RWPE1 (cell line): ENCODE measurements around the gene C10orf105.

Experiments used
- CTCF ChIA-PET: fragments of 350-600 bp; sonication (Branson Sonifier 250); formaldehyde crosslinking; extraction: SDS; loops from one replicate; lab custom pipeline; 2021; lab: Yijun Ruan, JAX
- POLR2A ChIA-PET: fragments of 400-600 bp; formaldehyde crosslinking; extraction: SDS; loops from one replicate; lab custom pipeline; 2020; ENCODE audit warnings: antibody characterized with exemption; ENCODE audit not compliant: low non-redundant PET; lab: Yijun Ruan, JAX
- DNase-seq: peaks from one replicate; pipeline ENCODE4 v3.0.0; 2012; ENCODE audit warnings: low spot score
- H3K27ac ChIP-seq: fragments of 450-650 bp; 2 replicates; pipeline ENCODE4 v1.5.1; 2017
- TF ChIP-seq, protein P1 (sequence below): fragments of 450-650 bp; conservative IDR thresholded peaks from 2 replicates; pipeline ENCODE4 v1.5.1; 2017; ENCODE audit warnings: low read depth, mild to moderate bottlenecking

Gene C10orf105

GRCh38 chr10:71683301-71683700 lies 36.3 kb downstream of the C10orf105 start:
- no peak overlapping the region for H3K27ac ChIP-seq
- CTCF ChIA-PET = interaction anchor here (0.6 to 0.8 kb wide), 2 partner anchors 52 to 91 kb away, joined by 3 read pairs; no protein-coding TSS in a partner anchor
- TF ChIP-seq, protein P1, sequence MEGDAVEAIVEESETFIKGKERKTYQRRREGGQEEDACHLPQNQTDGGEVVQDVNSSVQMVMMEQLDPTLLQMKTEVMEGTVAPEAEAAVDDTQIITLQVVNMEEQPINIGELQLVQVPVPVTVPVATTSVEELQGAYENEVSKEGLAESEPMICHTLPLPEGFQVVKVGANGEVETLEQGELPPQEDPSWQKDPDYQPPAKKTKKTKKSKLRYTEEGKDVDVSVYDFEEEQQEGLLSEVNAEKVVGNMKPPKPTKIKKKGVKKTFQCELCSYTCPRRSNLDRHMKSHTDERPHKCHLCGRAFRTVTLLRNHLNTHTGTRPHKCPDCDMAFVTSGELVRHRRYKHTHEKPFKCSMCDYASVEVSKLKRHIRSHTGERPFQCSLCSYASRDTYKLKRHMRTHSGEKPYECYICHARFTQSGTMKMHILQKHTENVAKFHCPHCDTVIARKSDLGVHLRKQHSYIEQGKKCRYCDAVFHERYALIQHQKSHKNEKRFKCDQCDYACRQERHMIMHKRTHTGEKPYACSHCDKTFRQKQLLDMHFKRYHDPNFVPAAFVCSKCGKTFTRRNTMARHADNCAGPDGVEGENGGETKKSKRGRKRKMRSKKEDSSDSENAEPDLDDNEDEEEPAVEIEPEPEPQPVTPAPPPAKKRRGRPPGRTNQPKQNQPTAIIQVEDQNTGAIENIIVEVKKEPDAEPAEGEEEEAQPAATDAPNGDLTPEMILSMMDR = no peak
- POLR2A ChIA-PET = no interaction called here
- DNase-seq = no peak

- ChIA-PET POLR2A (no interaction called here), CTCF (no interaction called here)
- no peak for DNase-seq
- no peak overlapping the region for H3K27ac ChIP-seq
- TF ChIP-seq, protein P1 = no peak
These were observed 37.6 kb downstream of the C10orf105 start for GRCh38 chr10:71681977-71682376.

DNA sequence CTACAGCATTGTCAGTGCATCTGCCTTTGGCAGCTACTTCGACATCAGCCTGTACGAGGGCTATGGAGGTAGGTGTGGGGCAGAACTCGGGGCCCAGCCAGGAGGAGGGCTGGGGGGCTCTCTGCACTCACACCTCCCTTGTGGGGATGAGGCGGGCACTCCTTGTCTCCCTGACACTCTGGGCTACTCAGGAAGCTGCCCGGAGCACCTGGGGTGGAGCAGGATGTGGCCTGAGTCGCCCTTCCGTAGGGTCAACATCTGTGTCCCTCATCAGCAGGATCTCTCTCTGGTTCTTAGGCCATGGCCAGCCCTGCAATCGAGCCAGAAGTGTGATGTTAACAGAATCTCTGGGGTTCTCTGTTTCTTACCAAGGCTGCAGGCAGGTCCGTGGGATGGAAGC lies 40.2 kb downstream of the C10orf105 start:
- TF ChIP-seq, protein P1 = no peak
- CTCF ChIA-PET = interaction anchor here (0.8 to 1.8 kb wide), 3 partner anchors 18 to 57 kb away, joined by 3 to 12 read pairs (median 6); no protein-coding TSS in a partner anchor
- POLR2A ChIA-PET = no interaction called here
- DNase-seq = no peak
- H3K27ac ChIP-seq = no peak overlapping the region

DNA sequence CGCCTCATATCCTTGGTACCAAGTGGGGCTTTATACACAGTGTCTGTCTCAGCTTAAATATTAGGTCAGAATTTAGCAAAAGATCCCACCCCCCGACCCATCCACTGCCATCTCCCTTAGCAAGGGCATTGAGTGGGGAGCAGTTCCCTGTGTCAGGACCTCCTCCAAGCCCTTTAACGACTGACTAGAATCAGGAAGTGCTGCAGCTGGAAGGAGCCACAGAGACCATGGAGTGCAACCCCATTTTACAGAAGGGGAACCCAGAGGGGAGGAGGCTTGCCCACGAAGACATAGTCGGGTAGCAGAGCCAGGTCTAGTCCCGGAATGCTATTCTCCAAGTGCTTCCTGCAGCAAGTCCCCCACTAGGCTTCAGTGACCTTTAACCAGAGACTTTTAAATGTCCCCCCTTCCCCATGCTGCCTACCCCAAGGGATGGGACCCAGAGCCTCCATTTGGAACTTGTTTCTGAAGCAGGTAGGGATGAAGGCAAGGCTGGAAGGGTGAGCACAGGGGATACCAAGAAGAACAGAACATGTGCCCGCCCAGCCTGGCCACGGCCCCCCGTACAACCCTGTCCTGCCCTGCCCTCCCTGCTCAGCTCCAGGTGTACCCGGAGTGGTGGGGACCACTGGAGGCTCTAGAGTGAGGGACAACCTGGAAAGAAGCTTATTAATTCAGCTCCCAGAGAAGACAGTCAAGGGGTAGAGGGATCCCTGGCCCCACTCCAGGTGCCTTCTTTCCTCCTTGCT lies 41.3 kb downstream of the C10orf105 start:
- no peak for DNase-seq
- POLR2A ChIA-PET = no interaction called here
- H3K27ac ChIP-seq = no peak overlapping the region
- TF ChIP-seq, protein P1 = no peak
- CTCF ChIA-PET = interaction anchor here (0.6 to 1.8 kb wide), 2 partner anchors 19 to 220 kb away, joined by 3 to 12 read pairs; no protein-coding TSS in a partner anchor

GRCh38 chr10:71677261-71677660 lies 42.3 kb downstream of the C10orf105 start:
- no peak for DNase-seq
- POLR2A ChIA-PET = no interaction called here
- TF ChIP-seq, protein P1 = no peak
- H3K27ac ChIP-seq = no peak overlapping the region
- CTCF ChIA-PET = interaction anchor here (0.6 kb wide), 1 partner anchor 221 kb away, joined by 3 read pairs; no protein-coding TSS in a partner anchor

GRCh38 chr10:71675295-71675970 lies 44.1 kb downstream of the C10orf105 start:
- ChIA-PET POLR2A (no interaction called here), CTCF (no interaction called here)
- DNase-seq = peak; percentile 54
- no peak overlapping the region for H3K27ac ChIP-seq
- TF ChIP-seq, protein P1 = no peak
